Colonic mucosa (tissue), 4 donors: ENCODE measurements around the gene ME2. TPM values are rescaled to one million over a fixed set of nuclear protein-coding genes. Genes with fewer than 3 reads are reported as not detected.

Source experiments
- DNase-seq: peaks from one replicate; pipeline ENCODE4 v3.0.0-alpha.2; 2020
- H3K27ac ChIP-seq: fragments of 200-600 bp; one replicate; pipeline ENCODE4 v1.8.0; 2021
- H3K27me3 ChIP-seq: fragments of 200-600 bp; one replicate; pipeline ENCODE4 v1.8.0; 2021
- H3K36me3 ChIP-seq: fragments of 200-600 bp; one replicate; pipeline ENCODE4 v1.8.0; 2021
- H3K4me1 ChIP-seq: fragments of 200-600 bp; one replicate; pipeline ENCODE4 v1.8.0; 2021; ENCODE audit warnings: mild to moderate bottlenecking
- H3K4me3 ChIP-seq: fragments of 200-600 bp; one replicate; pipeline ENCODE4 v1.8.0; 2021
- H3K9ac ChIP-seq, 2 donors: one replicate each; pipeline ENCODE4 v1.7.0; 2013; ENCODE audit warnings: control low read depth in 2 of 2, low read depth in 2 of 2, low read length in 2 of 2
- H3K9me3 ChIP-seq: fragments of 200-600 bp; one replicate; pipeline ENCODE4 v1.8.0; 2021
- intact Hi-C: fragments of 100-400 bp; cut with DNase I; formaldehyde crosslinking; loops from one replicate; pipeline ENCODE4 v1.14.1; 2022
- total RNA-seq, 2 donors: library from RNA; stranded (reverse); fragmentation: NEBNext Ultra II Directional in 1 of 2; extraction: Animal tissue kit (Norgen Biotek cat#: 25700) in 1 of 2; gene quantifications; one replicate each; pipeline ENCODE4 v1.2.1, GENCODE V29; 2021
- TF ChIP-seq, protein P1 (sequence below): fragments of 200-600 bp; IDR thresholded peaks from one replicate; pipeline ENCODE4 v1.8.0; 2022; ENCODE audit warnings: antibody characterized with exemption, mild to moderate bottlenecking
- donor health status: healthy.
- donor health status: DM: no; HTN: no; CAD: no.
- donor health status: DM: no; HTN: no; CAD: no.

ME2 gene
- total RNA-seq, 2 donors from 2014 or later: 59.4 to 76.5 TPM

DNA sequence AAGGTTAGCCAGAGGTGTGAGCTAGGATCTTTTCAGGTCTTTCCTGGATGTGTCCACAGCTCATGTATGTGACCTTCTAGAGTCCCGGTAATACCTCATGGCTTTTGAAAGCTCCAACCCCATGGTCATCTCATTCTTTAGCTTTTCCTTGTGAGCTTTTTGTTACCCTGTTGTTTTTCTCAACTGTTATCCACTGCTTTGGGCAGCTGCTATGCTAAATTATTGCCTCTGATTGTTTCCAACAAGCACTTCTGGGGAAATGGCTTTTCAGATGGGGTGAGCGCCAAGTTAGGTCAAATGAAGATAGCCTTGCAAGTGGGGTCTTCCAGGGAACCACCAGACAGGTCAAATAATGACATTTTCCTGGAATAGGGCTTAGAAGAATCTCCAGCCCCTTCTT is 27.9 kb downstream of the ME2 start:
- no peak for DNase-seq
- no peaks in the 10 kb centered on the region for H3K27me3 ChIP-seq
- H3K9ac ChIP-seq: no peak overlapping the region
- TF ChIP-seq, protein P1, sequence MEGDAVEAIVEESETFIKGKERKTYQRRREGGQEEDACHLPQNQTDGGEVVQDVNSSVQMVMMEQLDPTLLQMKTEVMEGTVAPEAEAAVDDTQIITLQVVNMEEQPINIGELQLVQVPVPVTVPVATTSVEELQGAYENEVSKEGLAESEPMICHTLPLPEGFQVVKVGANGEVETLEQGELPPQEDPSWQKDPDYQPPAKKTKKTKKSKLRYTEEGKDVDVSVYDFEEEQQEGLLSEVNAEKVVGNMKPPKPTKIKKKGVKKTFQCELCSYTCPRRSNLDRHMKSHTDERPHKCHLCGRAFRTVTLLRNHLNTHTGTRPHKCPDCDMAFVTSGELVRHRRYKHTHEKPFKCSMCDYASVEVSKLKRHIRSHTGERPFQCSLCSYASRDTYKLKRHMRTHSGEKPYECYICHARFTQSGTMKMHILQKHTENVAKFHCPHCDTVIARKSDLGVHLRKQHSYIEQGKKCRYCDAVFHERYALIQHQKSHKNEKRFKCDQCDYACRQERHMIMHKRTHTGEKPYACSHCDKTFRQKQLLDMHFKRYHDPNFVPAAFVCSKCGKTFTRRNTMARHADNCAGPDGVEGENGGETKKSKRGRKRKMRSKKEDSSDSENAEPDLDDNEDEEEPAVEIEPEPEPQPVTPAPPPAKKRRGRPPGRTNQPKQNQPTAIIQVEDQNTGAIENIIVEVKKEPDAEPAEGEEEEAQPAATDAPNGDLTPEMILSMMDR: no peak
- H3K4me3 ChIP-seq: no peak overlapping the region
- H3K4me1 ChIP-seq: no peaks in the 10 kb centered on the region
- H3K27ac ChIP-seq: no peak overlapping the region
- no peaks in the 10 kb centered on the region for H3K9me3 ChIP-seq
- H3K36me3 ChIP-seq: no peaks in the 10 kb centered on the region
- intact Hi-C loops: no loop called here

DNA sequence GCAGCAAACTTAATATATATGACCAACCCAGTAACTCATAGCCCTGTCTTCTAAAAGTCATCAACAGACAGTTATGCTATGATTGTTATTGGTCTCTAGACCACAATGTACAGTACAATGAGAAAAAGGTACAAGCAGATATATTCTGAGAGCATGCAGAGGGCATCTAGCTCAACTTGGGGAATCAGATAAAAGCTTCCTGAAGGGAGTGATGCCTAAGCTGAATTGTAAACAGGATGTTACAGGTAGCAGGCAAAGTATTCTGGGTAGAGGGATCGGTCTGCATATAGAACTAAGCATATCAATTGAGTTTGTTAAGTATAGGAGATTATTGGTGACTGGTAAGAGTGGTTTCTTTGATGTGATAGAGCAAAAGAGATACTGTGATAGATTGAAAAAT is 30.3 kb downstream of the ME2 start:
- H3K4me3 ChIP-seq: no peak overlapping the region
- H3K27ac ChIP-seq: no peak overlapping the region
- no peaks in the 10 kb centered on the region for H3K9me3 ChIP-seq
- no peaks in the 10 kb centered on the region for H3K4me1 ChIP-seq
- no peak overlapping the region for H3K9ac ChIP-seq
- H3K36me3 ChIP-seq: no peaks in the 10 kb centered on the region
- intact Hi-C loops: no loop called here
- no peaks in the 10 kb centered on the region for H3K27me3 ChIP-seq
- DNase-seq: no peak
- TF ChIP-seq, protein P1: no peak

DNA sequence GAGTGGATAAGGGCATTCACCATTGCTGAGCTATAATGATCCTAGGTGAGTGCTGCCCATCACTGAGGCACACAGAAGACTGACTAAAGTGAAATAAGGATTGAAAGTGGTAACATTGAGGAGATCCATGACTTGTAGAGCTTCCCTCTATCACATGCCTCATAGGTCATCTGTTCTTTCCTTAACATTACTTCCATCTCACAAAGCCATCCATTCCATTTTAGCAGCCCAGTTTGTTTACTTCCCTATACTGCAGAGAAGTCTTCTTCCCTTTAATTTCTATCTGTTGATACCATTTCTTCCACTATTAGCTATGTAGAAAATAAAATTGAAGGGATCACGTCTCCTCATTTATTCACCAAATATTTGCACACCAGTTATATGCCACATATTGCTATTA is 32.1 kb downstream of the ME2 start:
- no peaks in the 10 kb centered on the region for H3K4me1 ChIP-seq
- TF ChIP-seq, protein P1: no peak
- no peaks in the 10 kb centered on the region for H3K27me3 ChIP-seq
- no peak for DNase-seq
- H3K36me3 ChIP-seq: no peaks in the 10 kb centered on the region
- H3K9me3 ChIP-seq: no peaks in the 10 kb centered on the region
- H3K4me3 ChIP-seq: no peak overlapping the region
- intact Hi-C loops: no loop called here
- no peak overlapping the region for H3K9ac ChIP-seq
- no peak overlapping the region for H3K27ac ChIP-seq

DNA sequence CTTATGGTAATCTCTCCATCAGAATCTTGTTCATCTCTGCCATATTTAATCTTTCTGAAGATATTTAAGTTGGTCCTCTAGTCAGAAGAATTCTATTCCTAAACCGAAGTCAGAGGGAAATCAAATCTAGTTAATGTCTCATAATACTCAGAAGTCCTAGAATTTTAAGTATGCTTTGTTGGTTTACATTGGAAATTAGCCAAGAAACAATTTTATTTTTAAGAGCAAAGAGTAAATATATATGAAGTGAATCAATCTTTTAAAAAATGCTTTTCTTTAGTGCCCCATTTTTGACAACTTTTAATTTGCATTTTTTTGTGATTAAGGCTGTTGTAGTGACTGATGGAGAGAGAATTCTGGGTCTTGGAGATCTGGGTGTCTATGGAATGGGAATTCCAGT is 38.1 kb downstream of the ME2 start:
- no peak overlapping the region for H3K27ac ChIP-seq
- TF ChIP-seq, protein P1: no peak
- H3K9ac ChIP-seq: no peak overlapping the region
- peaks cover 1% of the 10 kb centered on the region for H3K36me3 ChIP-seq
- no peaks in the 10 kb centered on the region for H3K4me1 ChIP-seq
- H3K4me3 ChIP-seq: no peak overlapping the region
- DNase-seq: no peak
- no peaks in the 10 kb centered on the region for H3K9me3 ChIP-seq
- H3K27me3 ChIP-seq: no peaks in the 10 kb centered on the region
- intact Hi-C loops: no loop called here

DNA sequence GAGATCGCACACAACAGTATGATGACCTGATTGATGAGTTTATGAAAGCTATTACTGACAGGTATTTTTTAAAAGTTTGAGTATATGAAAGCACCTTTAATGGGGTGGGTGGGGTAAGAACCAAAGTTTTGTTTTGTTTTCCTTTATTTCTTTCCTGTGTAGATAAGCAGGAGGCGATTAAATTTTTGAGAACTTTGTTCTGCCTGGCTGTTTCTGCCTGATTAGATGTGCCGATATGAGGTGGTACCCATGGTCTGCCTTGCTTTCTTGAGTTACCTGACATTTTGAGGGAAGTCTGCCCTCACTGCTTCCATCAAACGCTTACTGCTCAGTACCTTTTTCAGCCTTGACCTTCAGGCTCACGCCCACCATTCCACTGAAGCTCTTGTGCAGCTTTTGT is 39.2 kb downstream of the ME2 start:
- no peak for DNase-seq
- H3K9me3 ChIP-seq: no peaks in the 10 kb centered on the region
- intact Hi-C loops: no loop called here
- H3K4me3 ChIP-seq: no peak overlapping the region
- TF ChIP-seq, protein P1: no peak
- no peaks in the 10 kb centered on the region for H3K4me1 ChIP-seq
- no peak overlapping the region for H3K27ac ChIP-seq
- no peaks in the 10 kb centered on the region for H3K27me3 ChIP-seq
- H3K9ac ChIP-seq: no peak overlapping the region
- peaks cover 4% of the 10 kb centered on the region for H3K36me3 ChIP-seq

DNA sequence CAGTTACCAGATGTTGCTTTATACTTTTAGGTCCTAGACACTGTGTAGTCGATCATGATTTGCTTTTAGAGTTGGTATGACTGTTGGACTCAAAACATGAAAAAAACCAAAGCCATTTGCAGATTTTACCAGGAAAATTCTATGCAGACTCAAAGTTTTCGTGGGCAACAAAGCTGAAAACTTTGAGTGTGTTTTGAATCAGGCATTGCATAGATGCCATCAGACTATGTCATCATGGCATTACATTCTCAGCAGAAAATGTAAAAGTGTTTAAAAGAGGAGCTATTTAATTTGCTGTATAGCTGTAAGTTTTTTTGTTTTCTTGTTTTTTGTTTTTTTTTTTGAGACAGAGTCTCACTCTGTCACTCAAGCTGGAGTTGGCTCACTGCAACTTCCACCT is 45.5 kb downstream of the ME2 start:
- Histone ChIP-seq H3K36me3 (peaks cover 9% of the 10 kb centered on the region), H3K9me3 (no peaks in the 10 kb centered on the region), H3K4me3 (no peak overlapping the region), H3K27me3 (no peaks in the 10 kb centered on the region), H3K9ac (no peak overlapping the region), H3K4me1 (no peaks in the 10 kb centered on the region), H3K27ac (no peak overlapping the region)
- TF ChIP-seq, protein P1: no peak
- intact Hi-C loops: no loop called here
- DNase-seq: no peak
